Activated T-cell treated with anti-CD3 and anti-CD28 coated beads, Interleukin-2, amount 50 U/mL, for 72 hours (primary cell): ENCODE results near the gene ELFN2. TPM values are rescaled to one million over a fixed set of nuclear protein-coding genes. Genes with fewer than 3 reads are reported as not detected.

Experiments
- ATAC-seq, 2 donors: fragments of 150-1000 bp; cut with Tn5 transposase; replicated peaks in 1 of 2; 2 replicates each; pipeline ENCODE4 v1.10.0; 2021; ENCODE audit warnings: moderate library complexity in 2 of 2, mild to moderate bottlenecking in 1 of 2
- DNase-seq, 2 donors: peaks; one replicate each; pipeline ENCODE4 v3.0.0; 2021 to 2022; ENCODE audit warnings: mixed read lengths in 1 of 2
- H3K27ac Mint-ChIP-seq: one replicate; pipeline ENCODE4 v1.8.0; 2022; ENCODE audit warnings: mild to moderate bottlenecking, moderate library complexity, mixed read lengths
- H3K27me3 Mint-ChIP-seq: one replicate; pipeline ENCODE4 v1.8.0; 2022; ENCODE audit warnings: low read depth, mixed read lengths
- H3K36me3 Mint-ChIP-seq, 2 donors: one replicate each; pipeline ENCODE4 v1.8.0; 2022; ENCODE audit warnings: mixed read lengths in 2 of 2, mild to moderate bottlenecking in 1 of 2; ENCODE audit not compliant: insufficient read depth in 2 of 2
- H3K4me1 Mint-ChIP-seq: one replicate; pipeline ENCODE4 v1.8.0; 2022; ENCODE audit warnings: low read depth, mixed read lengths
- H3K4me3 Mint-ChIP-seq, 2 donors: one replicate each; pipeline ENCODE4 v1.8.0; 2022; ENCODE audit warnings: mild to moderate bottlenecking in 2 of 2, mixed read lengths in 2 of 2, moderate library complexity in 2 of 2
- H3K9me3 Mint-ChIP-seq, 2 donors: one replicate each; pipeline ENCODE4 v1.8.0; 2022; ENCODE audit warnings: mixed read lengths in 2 of 2
- total RNA-seq, 2 donors: library from RNA; stranded (reverse); gene quantifications; one replicate each; pipeline ENCODE4 v1.2.3, GENCODE V29; 2022

Gene ELFN2
- total RNA-seq, 2 donors from 2014 or later: 0.58 to 0.62 TPM

- H3K27ac Mint-ChIP-seq: no peak overlapping the region
- no peaks in the 10 kb centered on the region for H3K4me1 Mint-ChIP-seq
- no peak for ATAC-seq
- no peaks in the 10 kb centered on the region for H3K36me3 Mint-ChIP-seq
- H3K4me3 Mint-ChIP-seq: no peak overlapping the region
- DNase-seq: no peak
- peaks cover 9% of the 10 kb centered on the region for H3K27me3 Mint-ChIP-seq
- no peaks in the 10 kb centered on the region for H3K9me3 Mint-ChIP-seq
Measured at GRCh38 chr22:37392721-37393328, 34.5 kb downstream of the ELFN2 start.

DNA sequence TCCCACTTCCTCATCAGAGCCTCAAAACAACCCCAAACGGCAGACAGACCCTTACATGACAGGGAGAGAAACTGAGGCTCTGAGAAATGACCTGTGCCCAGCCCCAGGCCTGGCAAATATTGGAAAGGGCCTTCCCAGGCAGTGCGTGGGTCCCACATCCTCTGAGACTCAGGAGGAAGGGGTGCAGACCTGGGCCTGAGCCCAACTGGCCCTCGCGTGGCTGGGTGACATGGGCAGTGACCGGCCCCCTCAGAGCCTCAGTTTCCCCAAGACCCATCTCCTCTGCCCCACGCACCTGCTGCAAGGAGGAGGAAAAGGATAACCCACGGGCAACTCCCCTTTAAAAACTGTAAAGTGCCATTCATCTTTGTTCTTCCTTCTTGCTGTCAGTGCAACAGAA is 35.6 kb downstream of the ELFN2 start:
- H3K27me3 Mint-ChIP-seq: peaks cover 7% of the 10 kb centered on the region
- no peaks in the 10 kb centered on the region for H3K36me3 Mint-ChIP-seq
- no peak overlapping the region for H3K27ac Mint-ChIP-seq
- no peak overlapping the region for H3K4me3 Mint-ChIP-seq
- H3K9me3 Mint-ChIP-seq: no peaks in the 10 kb centered on the region
- ATAC-seq (no peak), DNase-seq (no peak)
- H3K4me1 Mint-ChIP-seq: no peaks in the 10 kb centered on the region

DNA sequence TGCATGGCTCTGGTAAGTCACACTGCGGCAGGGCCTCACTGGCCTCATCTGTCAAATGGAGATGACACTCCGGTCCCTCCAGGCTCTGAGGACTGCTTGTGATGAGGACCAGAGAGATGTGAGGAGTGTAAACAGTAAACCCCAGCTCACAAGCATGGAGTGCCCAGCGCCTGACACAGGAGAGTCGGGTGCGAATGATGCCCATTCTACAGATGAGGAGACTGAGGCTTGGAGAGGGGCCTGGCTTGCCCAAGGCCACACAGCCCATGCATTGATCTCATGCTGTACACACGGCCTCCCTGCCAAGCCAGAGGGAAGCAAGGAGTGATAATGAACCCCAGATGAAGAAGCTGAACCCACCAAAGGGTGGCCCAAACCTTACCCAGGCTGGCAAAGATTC is 37.2 kb downstream of the ELFN2 start:
- no peaks in the 10 kb centered on the region for H3K36me3 Mint-ChIP-seq
- no peak overlapping the region for H3K4me3 Mint-ChIP-seq
- no peaks in the 10 kb centered on the region for H3K4me1 Mint-ChIP-seq
- no peak overlapping the region for H3K27ac Mint-ChIP-seq
- H3K27me3 Mint-ChIP-seq: no peaks in the 10 kb centered on the region
- H3K9me3 Mint-ChIP-seq: no peaks in the 10 kb centered on the region
- DNase-seq: no peak
- no peak for ATAC-seq

GRCh38 chr22:37388538-37388937 is 38.7 kb downstream of the ELFN2 start:
- Mint-ChIP-seq H3K4me1 (no peaks in the 10 kb centered on the region), H3K27ac (no peak overlapping the region), H3K27me3 (no peaks in the 10 kb centered on the region), H3K9me3 (no peaks in the 10 kb centered on the region), H3K4me3 (no peak overlapping the region), H3K36me3 (no peaks in the 10 kb centered on the region)
- DNase-seq (no peak), ATAC-seq (no peak)

- no peaks in the 10 kb centered on the region for H3K36me3 Mint-ChIP-seq
- H3K27me3 Mint-ChIP-seq: no peaks in the 10 kb centered on the region
- H3K27ac Mint-ChIP-seq: no peak overlapping the region
- H3K4me3 Mint-ChIP-seq: no peak overlapping the region
- ATAC-seq (no peak), DNase-seq (no peak)
- no peaks in the 10 kb centered on the region for H3K4me1 Mint-ChIP-seq
- H3K9me3 Mint-ChIP-seq: no peaks in the 10 kb centered on the region
Measured at GRCh38 chr22:37387793-37388192, 39.5 kb downstream of the ELFN2 start.

DNA sequence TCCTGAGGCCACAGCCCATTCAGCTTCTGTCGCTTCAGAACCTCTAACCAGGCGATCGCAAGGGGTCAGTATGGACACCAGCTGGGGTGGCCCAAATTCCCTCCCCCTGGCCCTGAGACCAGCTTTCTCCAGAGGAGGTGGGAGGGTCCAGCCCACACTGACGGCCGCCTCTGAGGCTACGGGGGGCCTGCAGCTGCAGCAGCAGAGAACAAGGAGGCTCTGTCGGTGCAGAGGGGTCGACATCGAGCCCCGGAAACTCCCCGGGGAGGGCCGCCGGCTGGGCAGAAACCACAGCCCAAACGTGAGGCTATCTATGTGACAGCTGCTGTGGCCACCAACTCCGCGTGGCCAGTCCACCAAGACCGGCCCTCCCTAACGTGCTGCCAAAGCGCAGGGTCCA is 40.8 kb downstream of the ELFN2 start:
- no peaks in the 10 kb centered on the region for H3K4me1 Mint-ChIP-seq
- H3K36me3 Mint-ChIP-seq: no peaks in the 10 kb centered on the region
- no peaks in the 10 kb centered on the region for H3K27me3 Mint-ChIP-seq
- ATAC-seq: no peak
- H3K4me3 Mint-ChIP-seq: no peak overlapping the region
- H3K9me3 Mint-ChIP-seq: no peaks in the 10 kb centered on the region
- no peak overlapping the region for H3K27ac Mint-ChIP-seq
- DNase-seq: no peak

DNA sequence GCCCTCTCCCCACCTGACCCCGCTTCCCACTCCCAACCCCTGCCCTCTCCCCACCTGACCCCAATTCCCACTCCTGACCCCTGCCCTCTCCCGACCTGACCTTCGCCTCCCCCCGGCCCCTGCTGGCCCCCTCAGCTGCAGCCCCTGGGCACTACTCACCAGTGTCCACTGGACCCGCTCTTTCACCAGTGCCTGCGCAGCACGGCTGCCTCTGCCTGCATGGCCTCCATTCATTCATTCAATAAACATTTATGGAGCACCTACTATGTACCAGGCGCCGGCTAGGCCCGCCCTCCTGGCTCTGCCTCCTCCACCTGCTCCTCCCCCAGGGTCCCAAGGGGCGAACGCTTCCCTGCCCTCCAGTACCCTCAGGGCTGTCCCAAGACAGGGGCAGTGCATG is 42.6 kb downstream of the ELFN2 start:
- DNase-seq (no peak), ATAC-seq (no peak)
- Mint-ChIP-seq H3K4me3 (no peak overlapping the region), H3K36me3 (no peaks in the 10 kb centered on the region), H3K27ac (no peak overlapping the region), H3K9me3 (no peaks in the 10 kb centered on the region), H3K4me1 (no peaks in the 10 kb centered on the region), H3K27me3 (no peaks in the 10 kb centered on the region)

GRCh38 chr22:37383341-37383740 is 43.9 kb downstream of the ELFN2 start:
- ATAC-seq (no peak), DNase-seq (no peak)
- H3K36me3 Mint-ChIP-seq: no peaks in the 10 kb centered on the region
- H3K27me3 Mint-ChIP-seq: no peaks in the 10 kb centered on the region
- H3K9me3 Mint-ChIP-seq: no peaks in the 10 kb centered on the region
- H3K27ac Mint-ChIP-seq: no peak overlapping the region
- no peaks in the 10 kb centered on the region for H3K4me1 Mint-ChIP-seq
- no peak overlapping the region for H3K4me3 Mint-ChIP-seq

GRCh38 chr22:37381489-37381888 is 45.8 kb downstream of the ELFN2 start:
- DNase-seq (no peak), ATAC-seq (no peak)
- Mint-ChIP-seq H3K36me3 (no peaks in the 10 kb centered on the region), H3K4me3 (no peak overlapping the region), H3K27ac (no peak overlapping the region), H3K4me1 (no peaks in the 10 kb centered on the region), H3K27me3 (peaks cover 5% of the 10 kb centered on the region), H3K9me3 (no peaks in the 10 kb centered on the region)

DNA sequence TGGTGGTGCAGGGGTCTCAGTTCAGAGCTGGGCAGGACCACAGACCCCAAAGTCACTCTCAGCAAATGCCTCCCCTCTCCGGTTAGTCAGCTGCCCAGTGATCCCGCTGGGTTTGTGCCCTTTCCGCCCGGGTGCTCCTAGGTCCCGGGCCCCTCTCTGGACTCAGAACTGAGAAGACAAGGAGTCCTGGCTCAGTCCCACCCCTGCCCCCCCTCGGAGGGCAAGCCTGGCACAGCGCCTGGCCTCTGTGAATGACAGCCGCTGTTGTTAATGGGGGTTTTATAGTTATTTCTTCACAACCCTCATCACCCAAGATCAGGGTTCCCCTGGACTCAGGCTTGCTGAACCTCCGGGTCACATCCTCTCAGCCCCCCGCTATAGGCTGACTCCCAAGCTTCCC is 47.6 kb downstream of the ELFN2 start:
- DNase-seq: no peak
- H3K9me3 Mint-ChIP-seq: no peaks in the 10 kb centered on the region
- H3K27ac Mint-ChIP-seq: no peak overlapping the region
- ATAC-seq: no peak
- peaks cover 5% of the 10 kb centered on the region for H3K27me3 Mint-ChIP-seq
- no peaks in the 10 kb centered on the region for H3K36me3 Mint-ChIP-seq
- H3K4me1 Mint-ChIP-seq: no peaks in the 10 kb centered on the region
- no peak overlapping the region for H3K4me3 Mint-ChIP-seq

DNA sequence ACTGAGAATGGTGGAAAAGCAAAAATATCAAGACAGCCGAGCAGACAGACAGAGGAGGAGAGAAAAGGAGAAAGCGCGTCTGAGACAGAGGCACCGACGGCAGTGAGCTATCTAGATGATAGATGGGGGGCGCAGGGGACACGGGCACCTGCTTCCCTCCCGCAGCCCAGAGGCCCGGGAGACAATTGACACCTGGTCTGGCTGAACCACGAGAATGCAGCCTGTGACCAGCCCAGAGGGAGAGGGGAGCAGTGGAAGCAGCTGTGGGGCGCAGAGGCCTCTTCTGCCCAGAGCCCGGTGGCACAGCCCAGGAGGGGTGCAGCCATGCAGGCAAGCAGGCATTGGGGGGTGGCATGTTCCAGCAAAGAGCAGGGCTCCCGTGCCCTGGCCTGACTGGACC is 48.2 kb downstream of the ELFN2 start:
- ATAC-seq: no peak
- no peak for DNase-seq
- Mint-ChIP-seq H3K9me3 (no peaks in the 10 kb centered on the region), H3K27me3 (peaks cover 5% of the 10 kb centered on the region), H3K36me3 (no peaks in the 10 kb centered on the region), H3K4me3 (no peak overlapping the region), H3K4me1 (no peaks in the 10 kb centered on the region), H3K27ac (no peak overlapping the region)

DNA sequence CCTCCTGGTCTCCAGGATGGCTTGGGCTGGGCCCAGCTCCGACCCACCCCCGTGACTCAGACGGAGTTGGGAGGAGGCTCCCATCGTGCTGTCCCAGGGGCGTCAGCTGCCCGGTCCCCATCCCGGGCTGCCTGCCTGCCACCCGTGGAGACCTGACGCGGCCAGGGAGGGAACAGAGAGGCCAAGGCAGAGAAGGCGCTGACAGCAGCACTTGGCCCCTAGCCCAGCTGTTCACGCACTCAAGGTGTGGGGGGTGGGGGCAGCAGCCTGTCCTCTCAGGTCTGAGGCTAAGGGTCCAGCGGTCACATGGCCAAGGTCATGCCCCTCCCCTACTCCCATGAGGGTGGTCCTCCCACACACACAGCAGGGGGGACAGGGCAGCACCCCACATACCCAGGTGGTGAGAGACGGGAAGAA is 48.6 kb downstream of the ELFN2 start:
- Mint-ChIP-seq H3K9me3 (no peaks in the 10 kb centered on the region), H3K27me3 (peaks cover 5% of the 10 kb centered on the region), H3K36me3 (no peaks in the 10 kb centered on the region), H3K27ac (no peak overlapping the region), H3K4me3 (no peak overlapping the region), H3K4me1 (no peaks in the 10 kb centered on the region)
- no peak for DNase-seq
- no peak for ATAC-seq

DNA sequence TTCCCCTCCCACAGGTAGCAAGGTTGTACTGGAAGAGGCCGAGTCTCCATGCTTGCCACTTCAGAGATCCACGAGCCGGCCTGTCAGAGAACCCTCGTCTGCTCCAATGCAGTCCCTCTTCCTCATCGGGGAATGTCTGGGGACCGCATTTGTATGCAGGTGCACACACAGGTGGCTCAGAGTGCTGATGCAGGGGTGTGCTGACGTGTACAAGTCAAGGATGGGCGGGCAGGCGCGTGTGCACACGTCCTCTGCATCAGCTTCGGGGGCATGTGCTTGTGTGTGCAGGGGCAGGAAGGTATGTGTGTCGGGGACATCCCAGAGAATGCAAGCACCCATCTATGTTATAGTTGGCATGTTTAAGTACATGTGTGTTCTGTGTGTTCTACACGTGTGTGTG is 49.4 kb downstream of the ELFN2 start:
- ATAC-seq (no peak), DNase-seq (no peak)
- H3K9me3 Mint-ChIP-seq: no peaks in the 10 kb centered on the region
- H3K27me3 Mint-ChIP-seq: peaks cover 5% of the 10 kb centered on the region
- H3K4me1 Mint-ChIP-seq: no peaks in the 10 kb centered on the region
- no peak overlapping the region for H3K4me3 Mint-ChIP-seq
- H3K36me3 Mint-ChIP-seq: no peaks in the 10 kb centered on the region
- no peak overlapping the region for H3K27ac Mint-ChIP-seq

DNA sequence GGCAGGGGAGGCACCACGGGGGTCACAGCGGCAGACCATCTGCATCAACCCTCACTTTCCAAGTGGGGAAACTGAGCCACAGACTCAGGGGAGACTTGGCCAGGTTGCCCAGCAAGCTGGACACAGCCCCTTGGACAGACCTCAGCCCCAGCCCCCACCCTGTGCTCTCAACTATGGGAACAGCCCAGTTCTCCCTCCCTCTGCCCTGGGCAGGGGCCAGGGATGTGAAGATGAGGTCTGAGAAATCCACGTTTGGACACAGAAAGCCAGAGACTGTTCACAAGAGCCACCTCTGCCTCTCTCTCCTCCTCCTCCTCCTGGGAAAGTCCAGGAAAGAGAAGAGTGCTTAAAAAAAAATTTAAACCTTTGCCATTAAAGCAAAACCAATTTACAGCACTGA is 50.1 kb downstream of the ELFN2 start:
- ATAC-seq (no peak), DNase-seq (no peak)
- H3K27me3 Mint-ChIP-seq: peaks cover 5% of the 10 kb centered on the region
- no peaks in the 10 kb centered on the region for H3K36me3 Mint-ChIP-seq
- H3K9me3 Mint-ChIP-seq: no peaks in the 10 kb centered on the region
- H3K4me3 Mint-ChIP-seq: no peak overlapping the region
- H3K4me1 Mint-ChIP-seq: no peaks in the 10 kb centered on the region
- H3K27ac Mint-ChIP-seq: no peak overlapping the region
